AG10803 (cell line): Measurements from ENCODE around the gene SUCNR1.
"Not testable (repeated sequence)": the region's sequence is repeated elsewhere in the genome, so short reads cannot be mapped to it uniquely, and the experiment has no call there.

Source experiments
- DNase-seq: peaks from one replicate; pipeline ENCODE4 v3.0.0; 2010; ENCODE audit warnings: low read depth
- H3K4me3 ChIP-seq: 2 replicates; pipeline ENCODE4 v1.5.1; 2011; ENCODE audit warnings: mild to moderate bottlenecking, low read length, control low read depth
- TF ChIP-seq, protein P1 (sequence below): conservative IDR thresholded peaks from 2 replicates; pipeline ENCODE4 v1.5.1; 2011; ENCODE audit warnings: mild to moderate bottlenecking, low read length, control low read depth, inconsistent platforms

SUCNR1 gene

DNA sequence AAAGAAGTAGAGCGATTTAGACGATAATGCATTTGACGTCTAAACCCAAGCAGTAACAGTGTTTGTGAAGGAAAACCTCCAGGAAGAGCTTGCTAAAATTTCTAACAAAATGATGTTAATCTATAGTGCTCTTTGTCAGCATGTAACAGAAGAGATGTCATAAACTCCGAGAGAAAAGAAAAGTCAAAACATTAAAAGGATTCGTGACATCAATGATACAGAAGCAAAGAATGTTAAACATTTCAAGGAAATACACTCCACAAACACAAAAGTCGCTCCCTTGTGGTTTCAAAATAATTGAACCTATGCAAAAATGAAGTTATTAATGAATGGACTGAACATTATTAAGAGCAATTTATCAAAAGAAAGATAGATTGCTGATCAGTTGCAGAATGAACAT, 31.6 kb upstream of the SUCNR1 start:
- no peak for DNase-seq
- TF ChIP-seq, protein P1, sequence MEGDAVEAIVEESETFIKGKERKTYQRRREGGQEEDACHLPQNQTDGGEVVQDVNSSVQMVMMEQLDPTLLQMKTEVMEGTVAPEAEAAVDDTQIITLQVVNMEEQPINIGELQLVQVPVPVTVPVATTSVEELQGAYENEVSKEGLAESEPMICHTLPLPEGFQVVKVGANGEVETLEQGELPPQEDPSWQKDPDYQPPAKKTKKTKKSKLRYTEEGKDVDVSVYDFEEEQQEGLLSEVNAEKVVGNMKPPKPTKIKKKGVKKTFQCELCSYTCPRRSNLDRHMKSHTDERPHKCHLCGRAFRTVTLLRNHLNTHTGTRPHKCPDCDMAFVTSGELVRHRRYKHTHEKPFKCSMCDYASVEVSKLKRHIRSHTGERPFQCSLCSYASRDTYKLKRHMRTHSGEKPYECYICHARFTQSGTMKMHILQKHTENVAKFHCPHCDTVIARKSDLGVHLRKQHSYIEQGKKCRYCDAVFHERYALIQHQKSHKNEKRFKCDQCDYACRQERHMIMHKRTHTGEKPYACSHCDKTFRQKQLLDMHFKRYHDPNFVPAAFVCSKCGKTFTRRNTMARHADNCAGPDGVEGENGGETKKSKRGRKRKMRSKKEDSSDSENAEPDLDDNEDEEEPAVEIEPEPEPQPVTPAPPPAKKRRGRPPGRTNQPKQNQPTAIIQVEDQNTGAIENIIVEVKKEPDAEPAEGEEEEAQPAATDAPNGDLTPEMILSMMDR, result no peak
- H3K4me3 ChIP-seq, result no peak overlapping the region

DNA sequence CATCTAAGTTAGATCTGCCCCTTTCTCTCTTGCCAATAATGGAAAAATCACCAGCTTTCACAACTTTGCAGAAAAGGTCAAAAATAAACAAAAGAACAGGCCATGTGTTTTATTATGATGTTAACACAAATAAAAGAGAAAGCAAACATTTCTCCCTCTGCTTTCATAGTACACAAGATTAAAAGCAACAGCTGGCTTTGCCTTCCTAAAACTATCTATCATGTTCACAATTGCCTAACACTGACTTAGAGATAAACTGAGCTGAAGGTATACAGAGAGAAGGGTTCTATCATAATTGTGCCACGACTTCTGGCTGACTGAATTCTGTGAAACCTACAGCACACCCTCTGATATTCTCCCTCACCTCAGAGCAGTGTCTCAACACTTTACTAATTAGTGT, 30.2 kb upstream of the SUCNR1 start:
- TF ChIP-seq, protein P1, result no peak
- no peak for DNase-seq
- H3K4me3 ChIP-seq, result no peak overlapping the region

DNA sequence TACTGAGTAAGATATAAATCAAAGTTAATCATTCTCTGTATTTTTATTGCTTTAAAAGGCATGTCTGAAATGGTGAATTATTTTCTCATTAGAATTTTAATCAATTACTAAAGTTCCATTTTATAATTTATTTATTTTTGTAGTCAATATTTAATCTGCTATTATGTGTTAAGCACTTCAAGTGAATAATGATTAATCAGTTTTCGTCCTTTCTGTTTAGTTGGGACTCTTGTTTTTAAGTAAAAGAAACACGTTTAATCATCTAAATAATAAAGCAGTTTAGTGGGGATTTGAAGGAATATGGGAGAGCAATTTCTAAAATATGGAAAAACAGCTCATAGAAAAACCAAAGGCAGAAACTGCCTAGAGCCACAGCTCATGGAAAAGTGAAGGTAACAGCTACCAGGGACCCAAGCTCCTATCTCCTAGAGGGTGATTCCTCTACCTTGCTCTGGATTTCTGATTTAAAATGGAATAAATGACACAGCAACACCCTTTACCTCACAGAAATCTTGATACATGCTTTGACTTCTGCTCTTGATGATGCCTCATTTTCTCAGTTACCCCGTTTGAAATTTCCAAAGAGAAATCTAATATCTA, 28.0 kb upstream of the SUCNR1 start:
- DNase-seq, result no peak
- TF ChIP-seq, protein P1, result no peak
- H3K4me3 ChIP-seq, result no peak overlapping the region

DNA sequence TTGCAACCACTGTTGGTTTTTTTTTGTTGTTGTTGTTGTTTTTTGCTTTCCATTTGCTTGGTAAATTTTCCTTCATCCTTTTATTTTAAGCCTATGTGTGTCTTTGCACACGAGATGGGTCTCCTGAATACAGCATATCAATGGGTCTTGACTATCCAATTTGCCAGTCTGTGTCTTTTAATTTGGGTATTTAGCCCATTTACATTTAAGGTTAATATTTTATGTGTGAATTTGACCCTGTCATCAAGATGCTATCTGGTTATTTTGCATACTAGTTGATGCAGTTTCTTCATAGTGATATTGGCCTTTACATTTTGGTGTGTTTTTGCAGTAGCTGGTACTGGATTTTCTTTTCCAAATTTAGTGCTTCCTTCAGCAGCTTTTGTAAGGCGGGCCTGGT, 23.4 kb upstream of the SUCNR1 start:
- not testable (repeated sequence) for H3K4me3 ChIP-seq, DNase-seq

DNA sequence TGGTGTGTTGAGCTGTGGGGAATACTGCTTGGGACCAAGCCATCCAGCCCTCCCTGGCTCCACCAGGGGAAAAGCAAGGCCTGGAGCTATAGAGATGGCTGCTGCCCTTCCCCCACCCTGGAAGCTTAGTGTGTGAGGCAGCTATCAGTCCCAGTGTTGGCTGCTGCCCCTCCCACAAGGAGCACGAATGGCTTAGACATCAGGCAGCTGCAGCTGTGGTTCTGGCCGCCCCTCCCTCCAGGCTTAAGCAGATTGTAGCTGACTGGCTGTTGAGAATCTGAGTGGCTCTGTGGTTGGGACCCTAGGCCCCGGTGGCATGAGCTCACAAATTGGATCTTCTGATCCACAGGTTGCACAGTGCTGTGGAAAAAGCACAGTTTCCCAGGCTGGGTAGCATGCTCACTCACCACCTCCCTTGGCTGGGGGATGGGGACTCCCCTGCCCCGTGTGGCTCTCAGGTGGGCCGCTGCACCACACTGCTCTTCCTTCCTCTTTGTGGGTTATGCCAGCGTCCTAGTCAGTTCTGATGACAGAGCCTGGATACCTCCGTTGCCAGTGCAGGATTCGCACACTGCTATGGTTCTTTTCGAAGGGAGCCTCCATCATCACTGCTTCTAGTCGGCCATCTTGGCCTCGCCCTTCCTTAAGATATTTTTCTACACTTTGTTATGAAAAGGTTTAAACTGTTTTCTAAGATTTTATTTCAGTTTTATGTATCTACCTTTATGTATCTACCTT, 21.2 kb upstream of the SUCNR1 start:
- TF ChIP-seq, protein P1, result no peak
- no peak overlapping the region for H3K4me3 ChIP-seq
- no peak for DNase-seq

DNA sequence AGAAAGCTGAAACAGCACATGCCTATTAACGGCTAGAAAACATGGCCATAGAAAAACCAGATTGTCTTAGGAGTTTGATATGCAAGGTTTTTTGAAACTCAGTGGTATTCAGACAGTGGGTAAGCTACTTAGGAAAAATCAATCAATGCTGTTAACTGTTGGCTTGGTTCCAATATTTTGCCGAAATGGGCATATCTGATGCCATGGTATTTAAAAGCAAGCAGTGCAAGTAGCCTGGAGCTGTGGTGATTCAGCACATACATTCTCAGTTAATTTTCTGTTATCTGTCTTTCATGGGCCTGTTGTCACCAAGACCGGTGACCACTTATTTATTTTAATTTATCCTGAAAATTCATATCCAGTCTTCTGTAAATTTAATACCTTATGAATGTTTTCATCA, 17.3 kb upstream of the SUCNR1 start:
- no peak overlapping the region for H3K4me3 ChIP-seq
- TF ChIP-seq, protein P1, result no peak
- no peak for DNase-seq

DNA sequence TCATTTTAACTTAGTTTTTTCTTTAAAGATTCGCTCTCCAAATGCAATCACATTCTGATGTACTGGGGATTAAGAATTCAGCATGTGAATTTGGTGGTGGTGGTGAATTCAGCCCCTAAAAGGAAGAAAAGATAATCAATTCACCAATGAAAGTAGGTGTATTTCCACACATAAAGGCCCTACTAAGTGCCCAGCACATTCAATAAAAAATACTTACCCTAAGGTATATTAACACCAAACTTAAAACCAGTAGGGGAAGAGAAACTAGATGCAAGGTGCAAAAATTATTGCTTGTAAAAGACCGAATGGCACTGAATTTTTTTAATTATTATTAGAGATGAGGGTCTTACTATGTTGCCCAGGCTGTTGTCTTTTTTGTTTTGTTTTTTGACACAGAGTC, 16.8 kb upstream of the SUCNR1 start:
- TF ChIP-seq, protein P1, result no peak
- DNase-seq, result no peak
- H3K4me3 ChIP-seq, result no peak overlapping the region
